HG03103 (cell line): Measurements from ENCODE around the gene BIRC2.
"Not testable (repeated sequence)": the region's sequence is repeated elsewhere in the genome, so short reads cannot be mapped to it uniquely, and the experiment has no call there.

ENCODE experiments used
- ATAC-seq: cut with Tn5 transposase; IDR thresholded peaks from one replicate; pipeline ENCODE4 v1.9.1; 2021; ENCODE audit warnings: low read depth; ENCODE audit not compliant: unreplicated experiment

BIRC2 gene

GRCh38 chr11:102346748-102347461 lies at the start of gene BIRC2:
Gene BIRC2 (plus strand): TSS chr11:102347214. CDS start chr11:102349855, 2,641 bp downstream.
- peak; percentile 89 for ATAC-seq

- ATAC-seq = not testable (repeated sequence)
These were observed 46.2 kb upstream of the BIRC2 start for GRCh38 chr11:102300837-102301236.

GRCh38 chr11:102302241-102302640 lies 44.8 kb upstream of the BIRC2 start:
- no peak for ATAC-seq

GRCh38 chr11:102304686-102305085 lies 42.3 kb upstream of the BIRC2 start:
- ATAC-seq = no peak

GRCh38 chr11:102305352-102306047 lies 41.5 kb upstream of the BIRC2 start:
- no peak for ATAC-seq

- ATAC-seq = no peak
These were observed 40.9 kb upstream of the BIRC2 start for GRCh38 chr11:102306048-102306597.

GRCh38 chr11:102306817-102307726 lies 39.9 kb upstream of the BIRC2 start:
- ATAC-seq = no peak

- ATAC-seq = no peak
These were observed 39.3 kb upstream of the BIRC2 start for GRCh38 chr11:102307727-102308038.

- no peak for ATAC-seq
These were observed 37.1 kb upstream of the BIRC2 start for GRCh38 chr11:102309621-102310541.

- ATAC-seq = no peak
These were observed 34.3 kb upstream of the BIRC2 start for GRCh38 chr11:102312667-102313066.

- no peak for ATAC-seq
These were observed 33.6 kb upstream of the BIRC2 start for GRCh38 chr11:102313238-102313940.

GRCh38 chr11:102314784-102315183 lies 32.2 kb upstream of the BIRC2 start:
- no peak for ATAC-seq

GRCh38 chr11:102316346-102316904 lies 30.6 kb upstream of the BIRC2 start:
- no peak for ATAC-seq

GRCh38 chr11:102317099-102317767 lies 29.8 kb upstream of the BIRC2 start, which contains the start of gene BIRC3:
Gene BIRC3 (plus strand): TSS chr11:102317484. CDS start chr11:102324510, 7,026 bp downstream.
- ATAC-seq = peak; percentile 74

GRCh38 chr11:102317768-102318103 lies 29.3 kb upstream of the BIRC2 start:
- no peak for ATAC-seq

GRCh38 chr11:102318469-102318868 lies 28.5 kb upstream of the BIRC2 start:
- ATAC-seq = no peak

GRCh38 chr11:102319544-102319943 lies 27.5 kb upstream of the BIRC2 start:
- ATAC-seq = no peak

- ATAC-seq = no peak
These were observed 26.8 kb upstream of the BIRC2 start for GRCh38 chr11:102320188-102320587.
